Nephron (organoid): ENCODE measurements around the gene SEC24D.

Source experiments
- H3K27ac Mint-ChIP-seq, 3 experiments: 2 replicates each; pipeline ENCODE4 v1.8.0; 2020; ENCODE audit warnings: mixed read lengths in 3 of 3, mild to moderate bottlenecking in 2 of 3, moderate library complexity in 1 of 3
- H3K27me3 Mint-ChIP-seq: 2 replicates; pipeline ENCODE4 v1.8.0; 2021; ENCODE audit warnings: low read depth, mild to moderate bottlenecking, moderate library complexity, mixed read lengths
- H3K36me3 Mint-ChIP-seq: 2 replicates; pipeline ENCODE4 v1.8.0; 2020; ENCODE audit warnings: low read depth, mixed read lengths
- H3K4me1 Mint-ChIP-seq: 2 replicates; pipeline ENCODE4 v1.8.0; 2020; ENCODE audit warnings: mixed read lengths
- H3K4me3 Mint-ChIP-seq, 3 experiments: 2 replicates each; pipeline ENCODE4 v1.8.0; 2020; ENCODE audit warnings: mild to moderate bottlenecking in 3 of 3, mixed read lengths in 3 of 3, moderate library complexity in 2 of 3
- H3K9me3 Mint-ChIP-seq: 2 replicates; pipeline ENCODE4 v1.8.0; 2020; ENCODE audit warnings: mixed read lengths
- CTCF ChIP-seq, 3 experiments: fragments of 200-600 bp; sonication (generic); IDR thresholded peaks; one replicate each; pipeline ENCODE4 v1.5.0; 2021; ENCODE audit warnings: antibody characterized with exemption in 3 of 3; ENCODE audit not compliant: unreplicated experiment in 3 of 3

SEC24D gene

GRCh38 chr4:118760092-118760491 lies 75.8 kb downstream of the SEC24D start:
- Mint-ChIP-seq H3K4me3 (no peak overlapping the region), H3K4me1 (peaks cover 89% of the 10 kb centered on the region), H3K27me3 (no peaks in the 10 kb centered on the region), H3K9me3 (no peaks in the 10 kb centered on the region), H3K36me3 (peaks cover 22% of the 10 kb centered on the region), H3K27ac (peak overlapping the region; percentile 76 to 97 (median 84))
- no peak for TF ChIP-seq CTCF (IDR thresholded peaks at IDR 0.05; ENCODE audit: unreplicated experiment in 3 of 3)

GRCh38 chr4:118759481-118759880 lies 76.4 kb downstream of the SEC24D start:
- no peaks in the 10 kb centered on the region for H3K27me3 Mint-ChIP-seq
- H3K4me3 Mint-ChIP-seq, result peak overlapping the region in 1 of 3 experiments; percentile 19
- H3K4me1 Mint-ChIP-seq, result peaks cover 90% of the 10 kb centered on the region
- no peaks in the 10 kb centered on the region for H3K9me3 Mint-ChIP-seq
- peak overlapping the region; percentile 84 to 97 (median 91) for H3K27ac Mint-ChIP-seq
- no peak for TF ChIP-seq CTCF (IDR thresholded peaks at IDR 0.05; ENCODE audit: unreplicated experiment in 3 of 3)
- H3K36me3 Mint-ChIP-seq, result peaks cover 19% of the 10 kb centered on the region

- Mint-ChIP-seq H3K4me3 (peak overlapping the region in 1 of 3 experiments; percentile 54), H3K9me3 (no peaks in the 10 kb centered on the region), H3K27me3 (no peaks in the 10 kb centered on the region), H3K4me1 (peaks cover 89% of the 10 kb centered on the region), H3K36me3 (peaks cover 8% of the 10 kb centered on the region), H3K27ac (peak overlapping the region; percentile 84 to 97 (median 92))
- no peak for TF ChIP-seq CTCF (IDR thresholded peaks at IDR 0.05; ENCODE audit: unreplicated experiment in 3 of 3)
Observed at GRCh38 chr4:118758293-118758692, 77.6 kb downstream of the SEC24D start.

GRCh38 chr4:118757761-118758251 lies 78.1 kb downstream of the SEC24D start:
- H3K27ac Mint-ChIP-seq, result peak overlapping the region; percentile 84 to 97 (median 92)
- TF ChIP-seq CTCF (IDR thresholded peaks at IDR 0.05; ENCODE audit: unreplicated experiment in 3 of 3), result no peak
- no peaks in the 10 kb centered on the region for H3K9me3 Mint-ChIP-seq
- peaks cover 9% of the 10 kb centered on the region for H3K36me3 Mint-ChIP-seq
- no peak overlapping the region for H3K4me3 Mint-ChIP-seq
- H3K27me3 Mint-ChIP-seq, result no peaks in the 10 kb centered on the region
- peaks cover 89% of the 10 kb centered on the region for H3K4me1 Mint-ChIP-seq

GRCh38 chr4:118756958-118757357 lies 79.0 kb downstream of the SEC24D start:
- peaks cover 16% of the 10 kb centered on the region for H3K36me3 Mint-ChIP-seq
- H3K4me3 Mint-ChIP-seq, result no peak overlapping the region
- peak overlapping the region; percentile 84 to 97 (median 92) for H3K27ac Mint-ChIP-seq
- peaks cover 88% of the 10 kb centered on the region for H3K4me1 Mint-ChIP-seq
- H3K27me3 Mint-ChIP-seq, result no peaks in the 10 kb centered on the region
- no peak for TF ChIP-seq CTCF (IDR thresholded peaks at IDR 0.05; ENCODE audit: unreplicated experiment in 3 of 3)
- H3K9me3 Mint-ChIP-seq, result no peaks in the 10 kb centered on the region

- Mint-ChIP-seq H3K9me3 (no peaks in the 10 kb centered on the region), H3K27ac (peak overlapping the region; percentile 84 to 97 (median 91)), H3K36me3 (peaks cover 17% of the 10 kb centered on the region), H3K4me3 (no peak overlapping the region), H3K4me1 (peaks cover 87% of the 10 kb centered on the region), H3K27me3 (no peaks in the 10 kb centered on the region)
- TF ChIP-seq CTCF (IDR thresholded peaks at IDR 0.05; ENCODE audit: unreplicated experiment in 3 of 3), result no peak
Observed at GRCh38 chr4:118756429-118756828, 79.5 kb downstream of the SEC24D start.
